GM19023 (cell line): ENCODE data around the gene PDZD7.

Experiments used
- ATAC-seq: cut with Tn5 transposase; IDR thresholded peaks from one replicate; pipeline ENCODE4 v1.9.1; 2021; ENCODE audit warnings: mild to moderate bottlenecking, moderate library complexity; ENCODE audit not compliant: unreplicated experiment

PDZD7 gene

GRCh38 chr10:101031128-101031795 is at the start of gene PDZD7, which contains the start of gene SFXN3:
PDZD7 (minus strand) TSS chr10:101031129; CDS start chr10:101030219, 910 bp downstream.
SFXN3 (plus strand) TSS chr10:101031234; CDS start chr10:101034695, 3,461 bp downstream.
- peak; percentile 91 for ATAC-seq

- no peak for ATAC-seq
Measured at GRCh38 chr10:101079874-101080273, 48.9 kb upstream of the PDZD7 start.

- ATAC-seq: no peak
Measured at GRCh38 chr10:101076630-101077029, 45.7 kb upstream of the PDZD7 start.

- no peak for ATAC-seq
Measured at GRCh38 chr10:101075775-101076174, 44.8 kb upstream of the PDZD7 start.

GRCh38 chr10:101073631-101074030 is 42.7 kb upstream of the PDZD7 start:
- no peak for ATAC-seq

- ATAC-seq: no peak
Measured at GRCh38 chr10:101072923-101073322, 42.0 kb upstream of the PDZD7 start.

- no peak for ATAC-seq
Measured at GRCh38 chr10:101071885-101072433, 41.0 kb upstream of the PDZD7 start.

GRCh38 chr10:101071267-101071884 is 40.4 kb upstream of the PDZD7 start:
- no peak for ATAC-seq

- ATAC-seq: no peak
Measured at GRCh38 chr10:101070098-101070497, 39.2 kb upstream of the PDZD7 start.

GRCh38 chr10:101069441-101069840 is 38.5 kb upstream of the PDZD7 start:
- ATAC-seq: no peak

GRCh38 chr10:101067356-101068083 is 36.6 kb upstream of the PDZD7 start:
- peak; percentile 53 for ATAC-seq

GRCh38 chr10:101066896-101067355 is 36.0 kb upstream of the PDZD7 start:
- ATAC-seq: no peak

- ATAC-seq: no peak
Measured at GRCh38 chr10:101066146-101066895, 35.4 kb upstream of the PDZD7 start.

- no peak for ATAC-seq
Measured at GRCh38 chr10:101065481-101066145, 34.7 kb upstream of the PDZD7 start.

- ATAC-seq: no peak
Measured at GRCh38 chr10:101064415-101065030, 33.6 kb upstream of the PDZD7 start.

- ATAC-seq: no peak
Measured at GRCh38 chr10:101063548-101064414, 32.9 kb upstream of the PDZD7 start.

- ATAC-seq: no peak
Measured at GRCh38 chr10:101063050-101063525, 32.2 kb upstream of the PDZD7 start.

GRCh38 chr10:101062232-101063049 is 31.5 kb upstream of the PDZD7 start:
- no peak for ATAC-seq
